Heart right ventricle (tissue), 16 donors: Measurements from ENCODE around the gene DIS3L2. TPM values are rescaled to one million over a fixed set of nuclear protein-coding genes. Genes with fewer than 3 reads are reported as not detected.
A peak's percentile ranks its signal among the peaks of the same experiment; 100 is the strongest.

Source experiments
- ATAC-seq, 8 donors: fragments of 200-7000 bp; cut with Tn5 transposase; one replicate each; pipeline ENCODE4 v1.9.1; 2020; ENCODE audit warnings: mild to moderate bottlenecking in 8 of 8, moderate library complexity in 8 of 8, moderate number of reproducible peaks in 1 of 8
- DNase-seq, 2 donors: peaks; one replicate each; pipeline ENCODE4 v3.0.0-alpha.2; 2020
- H3K27ac ChIP-seq, 10 donors: fragments of 200-600 bp; sonication (generic) in 2 of 10; one replicate each; pipeline versions ENCODE4 v1.5.0 to v1.8.0; 2020 to 2022; ENCODE audit warnings: mild to moderate bottlenecking in 3 of 10
- H3K27me3 ChIP-seq, 7 donors: fragments of 200-600 bp; one replicate each; pipeline ENCODE4 v1.8.0; 2021 to 2022; ENCODE audit warnings: mild to moderate bottlenecking in 2 of 7
- H3K36me3 ChIP-seq, 9 donors: fragments of 200-600 bp; sonication (generic) in 1 of 9; one replicate each; pipeline versions ENCODE4 v1.5.0 to v1.8.0; 2020 to 2022; ENCODE audit warnings: mild to moderate bottlenecking in 2 of 9
- H3K4me1 ChIP-seq, 9 donors: fragments of 200-600 bp; sonication (generic) in 1 of 9; one replicate each; pipeline versions ENCODE4 v1.5.0 to v1.8.0; 2020 to 2022; ENCODE audit warnings: mild to moderate bottlenecking in 4 of 9
- H3K4me3 ChIP-seq, 10 donors: fragments of 200-600 bp; sonication (generic) in 2 of 10; one replicate each; pipeline versions ENCODE4 v1.5.0 to v1.8.0; 2020 to 2022; ENCODE audit warnings: mild to moderate bottlenecking in 7 of 10, moderate library complexity in 2 of 10
- H3K9me3 ChIP-seq, 11 donors: fragments of 200-600 bp in 10 of 11; sonication (generic) in 2 of 11; one replicate each; pipeline versions ENCODE4 v1.5.0 to v1.8.0; 2013 to 2022; ENCODE audit warnings: mild to moderate bottlenecking in 2 of 11, control low read depth in 1 of 11, moderate library complexity in 1 of 11
- CTCF ChIP-seq, 9 donors: fragments of 200-600 bp; sonication (generic) in 2 of 9; IDR thresholded peaks; one replicate each; pipeline versions ENCODE4 v1.5.0 to v1.8.0; 2021 to 2022; ENCODE audit warnings: antibody characterized with exemption in 9 of 9, mild to moderate bottlenecking in 5 of 9, moderate library complexity in 1 of 9
- WGBS, 2 donors: extraction: QIAGEN DNeasy Blood & Tissue Kit; methylation state at CpG; one replicate each; pipeline ENCODE4 v1.1.7; 2013; ENCODE audit warnings: inconsistent platforms in 1 of 2; 5-methylcytosine and 5-hydroxymethylcytosine counted together
- intact Hi-C, 10 donors: fragments of 100-400 bp; cut with DNase I; formaldehyde crosslinking; loops; one replicate each; pipeline versions ENCODE4 v1.11.1 to v1.14.2; 2022
- polyA plus RNA-seq, 2 donors: library from polyadenylated mRNA; stranded (reverse); fragments of 200-250 nt; gene quantifications; one replicate each; pipeline ENCODE4 v1.2.3, GENCODE V29; 2013
- total RNA-seq, 10 donors: library from RNA; stranded (reverse); fragmentation: NEBNext Ultra II Directional in 3 of 10; extraction: Animal tissue kit (Norgen Biotek cat#: 25700) in 3 of 10; gene quantifications; one replicate each; pipeline versions ENCODE4 v1.2.1 to v1.2.4, GENCODE V29; 2021 to 2023
- donor health status: Arrhythmogenic right ventricular cardiomyopathy.
- donor health status: ischemic (EF 13 %, LVEDD 7.1; RV severe dilation, severe dysfunction).
- donor health status: healthy with polysubstance abuse.
- donor health status: DM: no; HTN: yes; CAD: no.
- donor health status: DM: no; HTN: no; CAD: no.
- donor health status: ischemic (EF 25% LVEDD 6.9; RV normal size, moderate dysfunction).
- donor health status: ischemic (EF 25% LVEDD 5.7; RV mildly dilated, moderate dysfunction).
- donor health status: healthy.
- donor health status: DM: yes; HTN: yes; CAD: no.
- donor health status: Ischemic cardiomyopathy.
- donor health status: ischemic (EF 35%, LVEDD 5.7; RV mildly dilated, moderate dysfunction).
- donor health status: nonischemic (EF 11% LVEDD 7.7; RV severe dilation, severe dysfunction).
- donor health status: DM: yes; HTN: yes; CAD: no.
- donor health status: PGD.
- donor health status: ischemic (EF 29% LVEDD 5.4; RV normal size, mild dysfunction).
- donor health status: nonischemic (EF 23%, LVEDD 6.1; RV moderate dilation, normal function).

DIS3L2 gene
- total and polyA plus RNA-seq, 12 donors = 9.5 to 24.5 (median 18.5) TPM

GRCh38 chr2:232341739-232342126 is 380.2 kb downstream of the DIS3L2 start:
- H3K9me3 ChIP-seq = no peaks in the 10 kb centered on the region
- H3K4me3 ChIP-seq = no peak overlapping the region
- no peak overlapping the region for H3K27ac ChIP-seq
- DNase-seq (no peak), ATAC-seq (no peak)
- no peaks in the 10 kb centered on the region for H3K27me3 ChIP-seq
- TF ChIP-seq CTCF (IDR thresholded peaks at IDR 0.05) = no peak
- H3K4me1 ChIP-seq = no peaks in the 10 kb centered on the region
- WGBS, 2 donors = 95 to 97% methylated on average over 4 of the region's 4 CpGs
- H3K36me3 ChIP-seq = peaks cover 0 to 5% (median 0%) of the 10 kb centered on the region in 9 donors
- intact Hi-C loops = loop anchor here in 1 of 10 donors (5.0 kb wide), 1 partner anchor 96 kb away; no protein-coding TSS in a partner anchor

- H3K36me3 ChIP-seq = no peaks in the 10 kb centered on the region
- intact Hi-C loops = loop anchor here in 1 of 10 donors (5.0 kb wide), 1 partner anchor 94 kb away; no protein-coding TSS in a partner anchor
- no peak for DNase-seq
- ATAC-seq = no peak
- no peak overlapping the region for H3K4me3 ChIP-seq
- peaks cover 0 to 11% (median 0%) of the 10 kb centered on the region in 7 donors for H3K27me3 ChIP-seq
- no peak for TF ChIP-seq CTCF (IDR thresholded peaks at IDR 0.05)
- WGBS, 2 donors = 77 to 79% methylated on average over 19 of the region's 19 CpGs
- no peak overlapping the region for H3K27ac ChIP-seq
- no peaks in the 10 kb centered on the region for H3K9me3 ChIP-seq
- no peaks in the 10 kb centered on the region for H3K4me1 ChIP-seq
These were observed 381.4 kb downstream of the DIS3L2 start for GRCh38 chr2:232342635-232343565.

GRCh38 chr2:232343821-232344220 is 382.3 kb downstream of the DIS3L2 start:
- H3K27ac ChIP-seq = no peak overlapping the region
- no peaks in the 10 kb centered on the region for H3K4me1 ChIP-seq
- H3K4me3 ChIP-seq = no peak overlapping the region
- intact Hi-C loops = loop anchor here in 1 of 10 donors (5.0 kb wide), 1 partner anchor 93 kb away; no protein-coding TSS in a partner anchor
- H3K36me3 ChIP-seq = no peaks in the 10 kb centered on the region
- H3K9me3 ChIP-seq = no peaks in the 10 kb centered on the region
- 71 to 76% methylated on average over 6 of the region's 6 CpGs for WGBS, 2 donors
- no peak for DNase-seq
- no peak for TF ChIP-seq CTCF (IDR thresholded peaks at IDR 0.05)
- peaks cover 0 to 20% (median under 1%) of the 10 kb centered on the region in 7 donors for H3K27me3 ChIP-seq
- no peak for ATAC-seq

GRCh38 chr2:232345251-232345650 is 383.7 kb downstream of the DIS3L2 start:
- Histone ChIP-seq H3K9me3 (no peaks in the 10 kb centered on the region), H3K4me3 (no peak overlapping the region), H3K27me3 (peaks cover 0 to 35% (median 14%) of the 10 kb centered on the region in 7 donors), H3K4me1 (no peaks in the 10 kb centered on the region), H3K36me3 (no peaks in the 10 kb centered on the region), H3K27ac (no peak overlapping the region)
- WGBS, 2 donors = 91 to 92% methylated on average over 8 of the region's 8 CpGs
- no peak for TF ChIP-seq CTCF (IDR thresholded peaks at IDR 0.05)
- intact Hi-C loops = no loop called here
- DNase-seq = no peak
- ATAC-seq = peak in 1 of 8 donors; percentile 6
